ENCODE measurements around the gene DMXL2. TPM values are rescaled to one million over a fixed set of nuclear protein-coding genes. Genes with fewer than 3 reads are reported as not detected.

The DMXL2 gene
- total and polyA plus RNA-seq, 9 of the 15 experiments (the other 6 are each of a cell fraction or from before 2014, with no cell fraction given) = 9.3 to 57.7 (median 30.7) TPM

DNA sequence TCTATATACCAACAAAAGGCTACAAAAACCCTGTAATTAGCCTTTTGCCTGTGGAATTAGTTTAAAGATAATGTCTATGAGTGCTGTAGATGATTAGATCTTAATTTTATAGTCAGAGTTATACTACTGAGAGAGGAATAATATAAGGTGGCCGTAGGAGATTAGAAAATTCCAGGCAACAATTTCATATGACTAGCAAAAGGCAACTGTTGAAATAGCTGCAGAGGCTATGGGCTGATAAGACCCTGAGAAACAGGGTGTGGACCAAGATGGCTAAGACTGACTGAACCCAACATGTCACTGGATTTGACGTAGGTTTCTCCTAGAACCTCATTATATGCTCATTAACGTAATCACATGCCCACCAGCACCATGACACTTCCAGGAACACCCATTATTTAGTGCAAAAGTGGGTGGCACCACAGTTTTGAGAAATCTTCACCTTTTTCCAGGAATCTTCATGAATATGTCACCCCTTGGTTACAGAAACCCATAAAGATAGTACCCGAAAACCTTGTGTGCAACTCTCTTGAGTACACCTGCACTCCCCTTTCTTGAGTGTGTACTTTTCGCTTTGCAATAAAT, 29.6 kb upstream of the DMXL2 start (continued):
- TF ChIP-seq, protein P1, sequence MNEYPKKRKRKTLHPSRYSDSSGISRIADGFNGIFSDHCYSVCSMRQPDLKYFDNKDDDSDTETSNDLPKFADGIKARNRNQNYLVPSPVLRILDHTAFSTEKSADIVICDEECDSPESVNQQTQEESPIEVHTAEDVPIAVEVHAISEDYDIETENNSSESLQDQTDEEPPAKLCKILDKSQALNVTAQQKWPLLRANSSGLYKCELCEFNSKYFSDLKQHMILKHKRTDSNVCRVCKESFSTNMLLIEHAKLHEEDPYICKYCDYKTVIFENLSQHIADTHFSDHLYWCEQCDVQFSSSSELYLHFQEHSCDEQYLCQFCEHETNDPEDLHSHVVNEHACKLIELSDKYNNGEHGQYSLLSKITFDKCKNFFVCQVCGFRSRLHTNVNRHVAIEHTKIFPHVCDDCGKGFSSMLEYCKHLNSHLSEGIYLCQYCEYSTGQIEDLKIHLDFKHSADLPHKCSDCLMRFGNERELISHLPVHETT (CRISPR knock-in tag; conservative IDR thresholded peaks at IDR 0.05 in 1 of 2, IDR thresholded peaks at IDR 0.05 in 1 of 2) = peak in 1 of 2 experiments; percentile 64; a peak in 2 of 4 replicates
- TF ChIP-seq, protein P2, sequence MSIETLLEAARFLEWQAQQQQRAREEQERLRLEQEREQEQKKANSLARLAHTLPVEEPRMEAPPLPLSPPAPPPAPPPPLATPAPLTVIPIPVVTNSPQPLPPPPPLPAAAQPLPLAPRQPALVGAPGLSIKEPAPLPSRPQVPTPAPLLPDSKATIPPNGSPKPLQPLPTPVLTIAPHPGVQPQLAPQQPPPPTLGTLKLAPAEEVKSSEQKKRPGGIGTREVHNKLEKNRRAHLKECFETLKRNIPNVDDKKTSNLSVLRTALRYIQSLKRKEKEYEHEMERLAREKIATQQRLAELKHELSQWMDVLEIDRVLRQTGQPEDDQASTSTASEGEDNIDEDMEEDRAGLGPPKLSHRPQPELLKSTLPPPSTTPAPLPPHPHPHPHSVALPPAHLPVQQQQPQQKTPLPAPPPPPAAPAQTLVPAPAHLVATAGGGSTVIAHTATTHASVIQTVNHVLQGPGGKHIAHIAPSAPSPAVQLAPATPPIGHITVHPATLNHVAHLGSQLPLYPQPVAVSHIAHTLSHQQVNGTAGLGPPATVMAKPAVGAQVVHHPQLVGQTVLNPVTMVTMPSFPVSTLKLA (conservative IDR thresholded peaks at IDR 0.05) = peak; percentile 54 to 79; a peak in 3 of 4 replicates
- TF ChIP-seq ATF1 (CRISPR knock-in tag; IDR thresholded peaks at IDR 0.05) (no peak), ATF1 (tag; IDR thresholded peaks at IDR 0.05) (peak; percentile 92), E2F3 (CRISPR knock-in tag; IDR thresholded peaks at IDR 0.05) (no peak), CREB1 (IDR thresholded peaks at IDR 0.05) (peak; percentile 85), CREB1 (CRISPR knock-in tag; IDR thresholded peaks at IDR 0.05) (peak; percentile 65; the same call in 1 of the 2 replicates), ZBTB1 (CRISPR knock-in tag; IDR thresholded peaks at IDR 0.05; ENCODE audit: borderline replicate concordance, low read depth) (no peak), KAT8 (IDR thresholded peaks at IDR 0.05; ENCODE audit: low read depth) (no peak), MTA1 (IDR thresholded peaks at IDR 0.05; ENCODE audit: borderline replicate concordance) (no peak)
- TF ChIP-seq, protein P3, sequence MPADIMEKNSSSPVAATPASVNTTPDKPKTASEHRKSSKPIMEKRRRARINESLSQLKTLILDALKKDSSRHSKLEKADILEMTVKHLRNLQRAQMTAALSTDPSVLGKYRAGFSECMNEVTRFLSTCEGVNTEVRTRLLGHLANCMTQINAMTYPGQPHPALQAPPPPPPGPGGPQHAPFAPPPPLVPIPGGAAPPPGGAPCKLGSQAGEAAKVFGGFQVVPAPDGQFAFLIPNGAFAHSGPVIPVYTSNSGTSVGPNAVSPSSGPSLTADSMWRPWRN (IDR thresholded peaks at IDR 0.05; ENCODE audit: low read depth) = peak; percentile 44
- TF ChIP-seq, protein P4, sequence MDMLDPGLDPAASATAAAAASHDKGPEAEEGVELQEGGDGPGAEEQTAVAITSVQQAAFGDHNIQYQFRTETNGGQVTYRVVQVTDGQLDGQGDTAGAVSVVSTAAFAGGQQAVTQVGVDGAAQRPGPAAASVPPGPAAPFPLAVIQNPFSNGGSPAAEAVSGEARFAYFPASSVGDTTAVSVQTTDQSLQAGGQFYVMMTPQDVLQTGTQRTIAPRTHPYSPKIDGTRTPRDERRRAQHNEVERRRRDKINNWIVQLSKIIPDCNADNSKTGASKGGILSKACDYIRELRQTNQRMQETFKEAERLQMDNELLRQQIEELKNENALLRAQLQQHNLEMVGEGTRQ (CRISPR knock-in tag; IDR thresholded peaks at IDR 0.05) = no peak
- TF ChIP-seq, protein P5, sequence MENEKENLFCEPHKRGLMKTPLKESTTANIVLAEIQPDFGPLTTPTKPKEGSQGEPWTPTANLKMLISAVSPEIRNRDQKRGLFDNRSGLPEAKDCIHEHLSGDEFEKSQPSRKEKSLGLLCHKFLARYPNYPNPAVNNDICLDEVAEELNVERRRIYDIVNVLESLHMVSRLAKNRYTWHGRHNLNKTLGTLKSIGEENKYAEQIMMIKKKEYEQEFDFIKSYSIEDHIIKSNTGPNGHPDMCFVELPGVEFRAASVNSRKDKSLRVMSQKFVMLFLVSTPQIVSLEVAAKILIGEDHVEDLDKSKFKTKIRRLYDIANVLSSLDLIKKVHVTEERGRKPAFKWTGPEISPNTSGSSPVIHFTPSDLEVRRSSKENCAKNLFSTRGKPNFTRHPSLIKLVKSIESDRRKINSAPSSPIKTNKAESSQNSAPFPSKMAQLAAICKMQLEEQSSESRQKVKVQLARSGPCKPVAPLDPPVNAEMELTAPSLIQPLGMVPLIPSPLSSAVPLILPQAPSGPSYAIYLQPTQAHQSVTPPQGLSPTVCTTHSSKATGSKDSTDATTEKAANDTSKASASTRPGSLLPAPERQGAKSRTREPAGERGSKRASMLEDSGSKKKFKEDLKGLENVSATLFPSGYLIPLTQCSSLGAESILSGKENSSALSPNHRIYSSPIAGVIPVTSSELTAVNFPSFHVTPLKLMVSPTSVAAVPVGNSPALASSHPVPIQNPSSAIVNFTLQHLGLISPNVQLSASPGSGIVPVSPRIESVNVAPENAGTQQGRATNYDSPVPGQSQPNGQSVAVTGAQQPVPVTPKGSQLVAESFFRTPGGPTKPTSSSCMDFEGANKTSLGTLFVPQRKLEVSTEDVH (IDR thresholded peaks at IDR 0.05; ENCODE audit: low read depth, partially characterized antibody) = peak; percentile 47
- TF ChIP-seq, protein P6, sequence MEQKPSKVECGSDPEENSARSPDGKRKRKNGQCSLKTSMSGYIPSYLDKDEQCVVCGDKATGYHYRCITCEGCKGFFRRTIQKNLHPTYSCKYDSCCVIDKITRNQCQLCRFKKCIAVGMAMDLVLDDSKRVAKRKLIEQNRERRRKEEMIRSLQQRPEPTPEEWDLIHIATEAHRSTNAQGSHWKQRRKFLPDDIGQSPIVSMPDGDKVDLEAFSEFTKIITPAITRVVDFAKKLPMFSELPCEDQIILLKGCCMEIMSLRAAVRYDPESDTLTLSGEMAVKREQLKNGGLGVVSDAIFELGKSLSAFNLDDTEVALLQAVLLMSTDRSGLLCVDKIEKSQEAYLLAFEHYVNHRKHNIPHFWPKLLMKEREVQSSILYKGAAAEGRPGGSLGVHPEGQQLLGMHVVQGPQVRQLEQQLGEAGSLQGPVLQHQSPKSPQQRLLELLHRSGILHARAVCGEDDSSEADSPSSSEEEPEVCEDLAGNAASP (IDR thresholded peaks at IDR 0.05) = no peak
- TF ChIP-seq, protein P7, sequence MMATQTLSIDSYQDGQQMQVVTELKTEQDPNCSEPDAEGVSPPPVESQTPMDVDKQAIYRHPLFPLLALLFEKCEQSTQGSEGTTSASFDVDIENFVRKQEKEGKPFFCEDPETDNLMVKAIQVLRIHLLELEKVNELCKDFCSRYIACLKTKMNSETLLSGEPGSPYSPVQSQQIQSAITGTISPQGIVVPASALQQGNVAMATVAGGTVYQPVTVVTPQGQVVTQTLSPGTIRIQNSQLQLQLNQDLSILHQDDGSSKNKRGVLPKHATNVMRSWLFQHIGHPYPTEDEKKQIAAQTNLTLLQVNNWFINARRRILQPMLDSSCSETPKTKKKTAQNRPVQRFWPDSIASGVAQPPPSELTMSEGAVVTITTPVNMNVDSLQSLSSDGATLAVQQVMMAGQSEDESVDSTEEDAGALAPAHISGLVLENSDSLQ (IDR thresholded peaks at IDR 0.05) = peak; percentile 93
- TF ChIP-seq, protein P8, sequence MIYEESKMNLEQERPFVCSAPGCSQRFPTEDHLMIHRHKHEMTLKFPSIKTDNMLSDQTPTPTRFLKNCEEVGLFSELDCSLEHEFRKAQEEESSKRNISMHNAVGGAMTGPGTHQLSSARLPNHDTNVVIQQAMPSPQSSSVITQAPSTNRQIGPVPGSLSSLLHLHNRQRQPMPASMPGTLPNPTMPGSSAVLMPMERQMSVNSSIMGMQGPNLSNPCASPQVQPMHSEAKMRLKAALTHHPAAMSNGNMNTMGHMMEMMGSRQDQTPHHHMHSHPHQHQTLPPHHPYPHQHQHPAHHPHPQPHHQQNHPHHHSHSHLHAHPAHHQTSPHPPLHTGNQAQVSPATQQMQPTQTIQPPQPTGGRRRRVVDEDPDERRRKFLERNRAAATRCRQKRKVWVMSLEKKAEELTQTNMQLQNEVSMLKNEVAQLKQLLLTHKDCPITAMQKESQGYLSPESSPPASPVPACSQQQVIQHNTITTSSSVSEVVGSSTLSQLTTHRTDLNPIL (CRISPR knock-in tag; IDR thresholded peaks at IDR 0.05) = no peak
